GM12892 (cell line): ENCODE data around the gene CSTPP1.

Experiments
- DNase-seq: peaks from one replicate; pipeline ENCODE4 v3.0.0; 2011; ENCODE audit not compliant: insufficient read length
- FAIRE-seq: peaks from 2 replicates; lab custom pipeline; 2011; peaks lifted over from hg19 to GRCh38; lab: Jason Lieb, UNC
- POLR2A ChIP-seq: IDR thresholded peaks from 2 replicates; pipeline ENCODE4 v1.6.1; 2011; ENCODE audit warnings: low read depth, low read length, control low read depth
- POLR2AphosphoS5 ChIP-seq: IDR thresholded peaks from 2 replicates; pipeline ENCODE4 v1.6.1; 2011; ENCODE audit warnings: low read depth, low read length, control low read depth
- TAF1 ChIP-seq: IDR thresholded peaks from 2 replicates; pipeline ENCODE4 v1.6.1; 2011; ENCODE audit warnings: low read depth, mild to moderate bottlenecking, control low read depth, low read length, borderline replicate concordance

Gene CSTPP1

DNA sequence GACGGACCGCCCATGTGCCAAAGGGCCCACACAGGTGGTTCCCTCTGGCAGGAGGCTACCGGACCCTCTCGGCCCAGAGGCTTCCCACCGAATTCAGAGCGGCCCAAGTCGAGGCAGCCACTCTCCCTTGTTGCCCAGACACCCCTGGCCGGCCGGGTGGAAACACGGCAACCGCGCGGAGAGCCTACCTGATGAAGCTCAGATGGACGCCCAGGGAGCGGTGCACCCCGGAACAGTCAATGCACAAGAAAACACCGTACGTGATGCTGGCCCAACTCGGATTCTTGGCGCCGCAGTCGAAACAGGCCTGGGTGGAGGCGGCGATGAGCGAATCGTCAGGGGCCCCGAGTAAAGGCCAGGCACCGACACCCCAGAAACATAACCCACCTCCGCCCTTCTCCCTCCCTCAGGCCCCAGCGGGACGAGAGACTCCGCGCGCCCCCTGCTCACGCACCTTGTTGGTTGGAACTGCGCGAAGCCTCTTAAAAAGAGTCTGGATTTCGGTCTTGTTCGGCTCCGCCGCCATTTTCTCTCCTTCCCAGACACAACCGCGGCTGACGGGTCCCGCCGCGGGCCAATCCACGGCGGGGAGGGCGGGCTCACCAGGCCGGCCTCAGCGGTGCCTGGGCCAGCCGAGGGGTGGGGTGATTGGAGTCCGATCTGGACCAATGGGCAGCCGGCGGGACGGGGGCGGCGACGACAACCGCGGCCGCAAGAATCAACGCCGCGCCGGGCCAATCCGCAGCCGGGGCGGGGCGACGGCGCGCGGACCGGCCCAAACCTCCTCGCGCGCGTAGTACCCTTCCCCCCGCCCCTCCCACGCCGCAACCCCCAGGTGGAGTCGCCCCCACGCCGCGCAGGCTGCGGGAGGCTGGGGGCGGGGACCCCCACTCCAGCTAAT lies 240.0 kb downstream of the CSTPP1 start, which contains the start of gene ARFGAP2:
Gene ARFGAP2, minus strand, starts transcription at position 552 of the 901 bp plus-strand sequence. Its CDS starts 26 bp downstream, at position 526.
- FAIRE-seq: peak; percentile 100
- TF ChIP-seq POLR2AphosphoS5 (no peak), POLR2A (peak; percentile 50; the same call in 1 of the 2 replicates), TAF1 (peak; percentile 72)
- DNase-seq: peak; percentile 100

DNA sequence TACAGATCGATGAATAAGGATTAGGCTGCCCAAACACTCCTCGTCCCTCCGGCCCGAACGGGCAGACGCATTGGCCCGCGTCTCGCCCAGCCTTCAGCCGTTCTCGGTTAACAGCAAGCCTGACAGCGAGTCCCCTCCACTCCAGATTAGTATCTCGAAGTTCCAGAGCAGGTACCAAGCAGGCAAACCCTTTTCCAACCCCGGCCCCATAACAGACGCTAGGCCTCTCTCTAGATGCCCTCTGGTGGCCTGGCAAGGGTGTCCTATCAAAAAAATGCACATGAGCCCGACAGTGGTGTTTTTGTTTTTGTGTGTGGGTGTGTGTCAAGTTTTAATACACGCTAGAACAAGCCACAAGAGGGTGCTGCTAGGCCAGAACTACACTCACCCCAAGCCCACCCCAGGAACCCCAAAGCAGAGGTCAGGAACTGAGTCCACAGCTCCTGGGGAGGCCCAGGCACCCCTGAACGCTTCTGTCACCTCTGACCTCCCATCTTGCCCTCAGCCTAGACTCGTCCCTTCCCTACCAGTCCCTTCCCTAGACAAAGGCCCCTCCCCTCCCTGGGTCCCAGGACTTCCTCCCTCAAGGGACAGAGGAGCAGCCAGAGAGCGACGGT lies 240.8 kb downstream of the CSTPP1 start:
- FAIRE-seq (no peak), DNase-seq (peak; percentile 57)
- TF ChIP-seq TAF1 (no peak), POLR2A (no peak), POLR2AphosphoS5 (no peak)

DNA sequence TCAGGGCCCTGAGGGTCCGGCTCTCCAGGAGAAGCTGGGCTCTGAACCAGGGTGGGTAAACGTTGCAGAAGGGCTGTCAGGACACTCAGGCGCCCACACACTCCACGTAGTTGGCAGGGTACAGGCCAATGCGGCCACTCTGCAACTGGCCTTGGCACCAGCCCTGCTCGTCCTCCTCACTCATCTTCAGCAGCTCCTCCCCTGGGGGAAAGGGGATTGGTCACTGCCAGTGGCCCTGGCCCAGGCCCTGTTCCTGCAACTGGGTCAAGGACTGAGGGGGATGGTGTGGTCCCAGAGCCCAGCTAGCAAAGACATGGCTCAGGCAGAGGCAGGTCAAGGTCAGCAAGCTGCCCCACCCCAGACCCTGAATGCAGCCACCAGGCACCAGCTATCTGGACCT lies 241.3 kb downstream of the CSTPP1 start:
- FAIRE-seq (no peak), DNase-seq (no peak)
- TF ChIP-seq POLR2A (no peak), POLR2AphosphoS5 (no peak), TAF1 (no peak)

DNA sequence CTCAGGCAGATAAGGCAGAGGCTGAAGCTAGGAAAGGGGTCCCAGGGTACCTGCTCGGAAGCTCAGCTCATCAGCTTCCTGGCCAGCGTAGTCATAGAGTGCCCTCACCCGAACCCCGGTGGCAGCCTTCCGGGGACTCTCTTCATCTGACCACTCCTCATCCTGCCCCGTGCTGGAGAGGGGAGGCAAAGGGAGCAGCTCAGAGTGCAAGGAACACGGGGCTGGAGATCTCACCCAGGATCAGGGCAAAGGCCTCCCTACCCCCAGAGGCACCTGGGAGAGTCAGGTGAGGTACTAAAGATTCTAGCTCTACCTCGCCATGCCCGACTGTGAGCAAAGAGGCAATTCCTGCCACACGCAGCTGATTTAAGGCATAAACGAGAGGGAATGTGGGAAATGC lies 241.8 kb downstream of the CSTPP1 start:
- TF ChIP-seq TAF1 (no peak), POLR2A (no peak), POLR2AphosphoS5 (no peak)
- no peak for FAIRE-seq
- no peak for DNase-seq

DNA sequence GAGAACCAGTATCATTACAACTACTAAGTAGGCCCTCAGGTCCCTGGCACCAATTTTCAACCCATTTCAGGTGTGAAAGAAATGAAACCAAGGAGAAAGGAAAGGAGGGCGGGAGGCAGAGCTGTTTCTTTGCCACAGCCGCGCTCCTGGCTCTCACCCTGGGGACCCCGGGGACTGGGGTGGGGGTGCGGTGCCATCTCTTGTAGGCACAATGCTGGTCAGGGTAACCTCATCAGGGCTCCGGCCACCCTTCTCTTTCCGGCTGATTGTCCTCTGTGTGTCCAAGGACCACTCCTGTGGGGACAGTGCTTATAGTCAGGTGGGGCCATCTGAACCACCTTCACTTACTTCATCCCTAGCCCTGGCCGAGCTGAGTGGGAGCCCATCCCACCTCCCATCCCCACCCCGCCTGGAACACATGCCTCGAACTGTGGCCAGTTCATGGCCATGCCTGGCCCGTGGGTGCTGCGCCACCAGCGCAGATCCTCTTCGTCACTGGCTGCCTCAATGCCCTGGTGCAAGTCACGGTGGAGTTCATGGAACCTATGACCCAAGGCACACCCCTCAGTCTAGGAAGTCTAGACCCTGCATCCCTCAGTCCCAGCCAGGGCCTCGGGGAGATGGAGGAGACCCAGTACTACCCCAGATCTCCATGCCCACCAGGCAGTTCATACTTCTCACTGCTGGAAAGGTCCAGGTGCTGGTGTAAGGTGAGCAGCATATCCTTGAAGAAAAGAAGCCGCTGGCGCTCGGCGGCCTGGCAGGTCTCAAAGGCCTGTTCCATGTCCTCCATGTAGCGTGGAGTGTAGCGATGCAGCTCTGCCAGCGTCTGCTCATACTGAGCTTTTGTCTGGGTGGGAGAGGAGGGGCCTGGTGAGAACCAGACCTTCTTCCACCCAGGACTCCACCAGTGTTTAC lies 242.4 kb downstream of the CSTPP1 start:
- no peak for TF ChIP-seq POLR2AphosphoS5
- no peak for TF ChIP-seq POLR2A
- no peak for TF ChIP-seq TAF1
- no peak for FAIRE-seq
- DNase-seq: no peak

DNA sequence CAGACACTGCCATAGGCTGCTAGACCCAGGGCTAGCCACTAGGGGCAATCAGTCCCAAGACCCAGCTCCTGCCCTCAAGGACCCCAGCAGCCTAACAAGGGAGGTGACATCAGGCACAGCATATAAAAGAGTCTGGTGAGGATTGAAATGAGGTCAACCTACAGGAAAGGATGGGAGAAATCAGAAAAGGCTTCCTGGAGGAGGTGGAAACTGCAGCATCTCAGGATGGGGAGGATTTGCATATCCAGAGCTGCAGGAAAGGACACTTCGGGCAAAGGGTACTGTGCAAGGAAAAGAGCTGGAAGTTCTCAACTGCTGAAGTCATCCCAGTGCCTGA lies 243.1 kb downstream of the CSTPP1 start:
- FAIRE-seq (peak; percentile 80), DNase-seq (peak; percentile 65)
- TF ChIP-seq POLR2AphosphoS5 (no peak), POLR2A (no peak), TAF1 (no peak)

DNA sequence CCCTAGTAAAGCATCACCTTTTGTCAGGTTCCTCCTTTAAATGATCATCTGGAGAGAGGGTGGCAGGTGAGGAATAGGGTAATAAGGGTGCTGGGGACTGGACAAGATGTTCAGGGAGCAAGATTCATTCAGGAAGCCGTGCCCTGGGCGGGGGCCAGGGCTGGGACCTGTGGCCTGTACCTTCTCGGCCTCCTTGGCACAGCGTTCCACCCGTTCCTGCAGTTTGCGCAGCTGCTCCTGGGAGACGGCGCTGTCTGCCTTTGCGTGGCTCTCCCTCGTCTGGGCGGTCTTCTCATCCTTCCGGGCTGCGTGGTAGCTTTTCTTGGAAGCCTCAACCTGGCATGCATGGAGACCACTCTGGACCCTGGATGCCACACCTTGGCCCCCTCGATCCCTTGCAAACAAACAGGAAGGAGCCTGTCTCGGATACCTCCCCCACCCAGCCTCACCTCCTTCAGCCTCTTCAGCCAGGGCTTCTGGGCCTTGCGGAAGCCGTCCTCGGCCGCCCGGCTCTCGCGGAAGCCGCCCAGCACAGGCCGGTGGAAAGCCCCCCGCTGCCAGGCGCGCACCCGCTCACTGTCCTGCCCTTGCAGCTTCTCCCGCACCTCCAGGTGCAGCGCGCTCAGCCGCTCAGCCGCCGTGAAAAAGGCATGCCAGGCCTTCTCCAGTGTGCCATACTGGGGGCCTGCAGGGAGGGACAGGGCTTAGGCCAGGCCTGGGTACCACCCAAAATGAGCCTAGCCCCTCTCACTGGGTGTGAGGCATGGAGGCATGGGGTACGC lies 243.6 kb downstream of the CSTPP1 start:
- no peak for FAIRE-seq
- no peak for DNase-seq
- no peak for TF ChIP-seq TAF1
- TF ChIP-seq POLR2A: no peak
- TF ChIP-seq POLR2AphosphoS5: no peak

DNA sequence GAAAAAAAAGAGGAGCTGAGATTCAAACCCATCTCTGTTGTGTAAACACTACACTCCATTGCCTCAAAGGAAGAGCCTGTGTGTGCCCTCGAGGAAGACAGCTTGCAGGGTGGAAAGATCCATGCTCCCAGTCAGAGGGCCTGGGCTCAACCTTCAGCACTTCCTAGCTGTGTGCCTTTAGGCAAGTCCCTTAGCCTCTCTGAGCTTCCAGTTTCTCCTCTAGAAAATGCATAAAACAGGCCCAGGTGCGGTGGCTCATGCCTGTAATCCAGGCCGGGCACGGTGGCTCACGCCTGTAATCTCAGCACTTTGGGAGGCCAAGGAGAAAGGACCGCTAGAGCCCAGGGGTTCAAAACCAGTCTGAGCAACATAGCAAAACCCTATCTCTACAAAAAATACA lies 244.7 kb downstream of the CSTPP1 start:
- FAIRE-seq (no peak), DNase-seq (no peak)
- TF ChIP-seq POLR2AphosphoS5 (no peak), POLR2A (no peak), TAF1 (no peak)

DNA sequence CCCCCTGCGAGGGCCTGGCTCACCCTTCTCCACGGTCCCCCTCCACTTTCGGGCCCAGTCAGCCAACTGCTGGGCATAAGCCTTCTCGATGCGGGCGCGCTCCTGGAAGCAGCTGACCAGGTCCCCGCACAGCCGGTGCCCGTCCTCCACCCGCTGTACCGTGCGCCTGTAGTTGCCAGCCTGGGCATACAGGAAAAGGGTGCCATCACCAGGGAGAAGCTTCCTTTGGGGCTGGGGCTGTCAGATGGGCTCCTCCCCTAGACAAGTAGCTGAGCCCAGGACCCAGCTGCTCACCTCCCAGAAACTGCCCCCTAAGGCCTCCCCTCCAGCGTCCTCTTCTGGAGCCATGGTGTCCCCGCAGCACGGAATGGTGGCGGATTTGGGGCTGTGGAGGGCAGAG lies 245.8 kb downstream of the CSTPP1 start:
- FAIRE-seq (no peak), DNase-seq (no peak)
- TF ChIP-seq TAF1 (no peak), POLR2A (no peak), POLR2AphosphoS5 (no peak)

DNA sequence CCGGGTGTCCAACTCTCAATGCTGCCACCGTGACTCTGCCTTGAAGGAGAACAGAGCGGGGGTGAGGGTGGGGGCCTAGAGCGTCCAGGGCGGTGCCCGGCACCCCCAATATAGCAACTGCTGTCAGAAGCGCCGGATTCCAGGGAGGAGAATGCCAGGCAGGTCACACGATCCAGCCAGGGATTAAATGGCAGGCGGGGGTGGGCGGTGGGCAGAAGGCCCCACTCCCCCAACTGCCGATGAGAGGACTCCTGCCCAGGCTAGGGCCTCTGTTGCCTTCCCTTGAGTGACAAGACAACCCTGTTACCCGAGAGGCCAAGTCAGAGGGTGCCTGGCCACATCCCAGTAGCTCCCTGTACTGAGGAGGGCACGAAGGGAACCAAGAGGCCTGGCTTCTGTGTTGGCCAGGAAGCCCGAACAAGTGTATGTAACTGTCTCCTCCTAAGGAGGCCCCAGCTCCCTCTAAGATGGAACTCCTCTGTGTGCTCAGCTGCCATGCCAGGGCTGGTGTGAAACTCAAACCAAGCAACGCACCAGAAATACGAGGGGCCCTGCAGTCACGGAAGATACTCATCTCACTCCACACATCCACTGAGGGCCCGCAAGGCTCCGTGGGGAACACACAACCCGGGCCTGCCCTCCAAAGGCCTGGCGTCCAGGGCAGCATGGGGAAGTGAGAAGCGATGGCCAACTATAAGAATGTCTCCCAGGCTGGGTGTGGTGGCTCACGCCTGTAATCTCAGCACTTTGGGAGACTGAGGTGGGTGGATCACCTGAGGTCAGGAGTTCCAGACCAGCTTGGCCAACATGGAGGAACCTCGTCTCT lies 246.7 kb downstream of the CSTPP1 start:
- FAIRE-seq (no peak), DNase-seq (no peak)
- TF ChIP-seq POLR2A (no peak), TAF1 (no peak), POLR2AphosphoS5 (no peak)
